Dermis microvascular lymphatic vessel endothelial cell (primary cell): ENCODE results near the gene C5orf58. TPM values are rescaled to one million over a fixed set of nuclear protein-coding genes. Genes with fewer than 3 reads are reported as not detected.
"Not testable (repeated sequence)": the region's sequence is repeated elsewhere in the genome, so short reads cannot be mapped to it uniquely, and the experiment has no call there.

ENCODE experiments used
- DNase-seq, 2 donors: peaks; one replicate each; pipeline versions ENCODE4 v3.0.0 to v3.0.0-alpha.2; 2010; ENCODE audit warnings: low read depth in 2 of 2
- total RNA-seq: library from RNA; depleted of rRNA; stranded (reverse); fragments of >200 nt; gene quantifications from 2 replicates; pipeline ENCODE4 v1.2.1, GENCODE V29; 2014

The C5orf58 gene
- total RNA-seq, 1 donor from 2014 or later, result not detected

DNA sequence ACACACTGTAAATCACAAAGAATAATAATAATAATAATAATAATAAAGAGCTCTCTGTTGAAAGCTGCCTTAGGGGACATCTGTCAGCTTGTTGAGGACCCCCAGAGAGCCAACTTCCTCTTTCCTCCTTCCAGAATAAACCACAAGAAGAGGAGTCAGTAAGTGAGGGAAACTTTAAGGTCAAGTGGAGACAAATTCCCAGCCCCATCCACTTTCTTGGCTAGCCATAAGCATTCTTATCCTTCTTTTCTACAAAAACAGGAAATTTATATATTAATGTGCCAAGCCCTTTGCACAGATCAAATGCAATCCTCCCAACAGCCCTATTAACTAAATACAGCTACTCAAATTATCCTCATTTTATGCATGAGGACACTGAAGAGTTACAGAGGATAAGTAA is 9.4 kb upstream of the C5orf58 start:
- peak in 1 of 2 donors; percentile 36 for DNase-seq

DNA sequence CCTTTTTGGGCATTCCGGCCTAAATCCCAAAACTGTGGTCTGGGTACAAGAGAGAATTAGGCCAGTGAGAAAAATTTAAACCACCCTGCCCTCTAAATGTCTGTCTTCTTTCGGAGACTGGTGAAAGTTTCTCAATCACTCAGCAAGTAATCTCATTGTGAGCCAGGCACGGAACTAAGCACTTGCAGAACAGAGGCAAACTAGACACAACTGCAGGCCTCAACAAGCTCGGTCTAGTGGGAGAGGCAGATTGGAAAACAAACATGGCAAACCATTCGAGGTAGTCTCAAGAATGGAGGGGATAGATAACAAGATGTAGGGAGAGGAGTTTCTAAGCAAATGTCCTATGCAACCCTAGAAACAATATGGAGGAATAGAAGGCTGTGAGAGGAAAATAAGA is 8.9 kb upstream of the C5orf58 start:
- no peak for DNase-seq

DNA sequence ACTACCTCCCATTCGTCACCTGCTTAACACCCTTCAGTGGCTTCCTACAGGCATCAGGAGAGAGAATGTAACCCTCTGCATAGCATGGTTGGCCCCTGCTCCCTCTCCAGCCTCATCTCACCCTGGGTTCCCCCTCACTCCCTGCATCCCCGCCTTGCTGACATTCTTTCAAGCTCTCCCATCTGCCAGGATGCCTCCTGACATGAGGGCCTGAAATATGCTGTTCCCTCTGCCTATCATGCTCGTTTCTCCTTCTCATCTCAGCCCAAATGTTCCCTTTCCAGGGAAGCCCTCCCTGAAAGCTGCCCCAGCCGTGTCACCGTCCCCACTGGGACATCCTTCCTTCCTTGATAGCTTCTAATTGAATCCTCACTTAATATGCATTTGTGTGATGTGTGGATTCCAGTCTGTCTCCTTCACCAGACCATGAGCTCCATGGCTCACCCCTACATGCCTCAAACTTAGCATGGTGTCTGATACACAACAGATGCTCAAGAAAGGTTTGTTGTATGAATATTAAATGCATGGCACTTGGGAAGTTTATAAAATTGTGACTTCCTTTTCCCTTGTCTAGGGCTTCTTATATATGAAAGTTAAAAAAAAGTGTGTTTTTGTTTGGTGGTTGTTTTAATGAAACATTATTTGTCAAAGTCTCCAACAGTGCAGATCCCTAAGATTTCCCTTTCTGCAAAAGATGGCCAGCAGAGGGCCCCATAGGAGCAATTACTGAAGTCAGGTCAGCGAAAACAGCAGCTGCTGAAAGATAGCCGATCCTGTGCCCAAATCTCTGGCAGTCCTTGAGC is 7.3 kb upstream of the C5orf58 start:
- DNase-seq, result peak; percentile 35 to 68

DNA sequence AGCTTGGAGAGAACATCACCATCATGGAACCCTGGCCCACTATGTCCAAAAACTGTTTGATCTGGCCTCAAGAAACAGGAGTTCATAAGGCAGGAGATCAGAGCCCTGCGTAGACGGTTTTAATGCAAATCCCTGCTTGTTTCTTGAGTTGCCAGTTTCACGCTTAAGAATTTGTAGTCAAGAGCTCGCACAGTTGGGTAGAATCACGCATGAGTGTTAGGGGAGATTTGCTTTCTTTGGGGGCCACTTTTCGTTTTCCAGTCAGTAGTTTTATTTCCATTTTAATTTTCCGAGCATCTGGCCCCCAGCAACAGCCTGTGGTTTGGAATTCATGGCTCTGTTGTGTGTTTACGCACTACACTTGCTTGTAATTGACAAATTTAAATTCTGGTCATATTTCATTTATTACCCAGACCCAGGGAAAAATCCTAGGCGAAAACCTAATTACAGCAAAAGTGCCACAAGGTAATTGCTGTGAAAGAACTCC is 6.6 kb upstream of the C5orf58 start:
- DNase-seq, result no peak

DNA sequence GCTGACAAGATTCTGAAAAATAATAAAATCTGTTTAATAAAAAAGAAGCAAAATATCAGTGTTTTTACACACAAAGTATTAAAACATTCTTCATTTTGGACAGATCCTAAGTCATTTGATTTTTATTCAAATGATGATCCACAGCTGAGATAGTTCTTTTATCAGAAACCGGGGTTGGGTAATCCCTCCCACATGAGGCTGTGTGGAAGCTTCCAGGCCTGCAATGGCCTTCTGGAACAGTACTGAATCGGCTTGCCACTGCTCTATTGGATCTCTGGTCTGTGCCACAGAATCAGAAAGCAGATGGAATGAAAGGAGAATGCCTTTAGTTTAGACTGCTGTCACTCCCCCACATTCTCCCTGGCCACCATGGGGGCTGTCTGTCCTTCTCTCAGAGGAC is 6.1 kb upstream of the C5orf58 start:
- DNase-seq, result no peak

DNA sequence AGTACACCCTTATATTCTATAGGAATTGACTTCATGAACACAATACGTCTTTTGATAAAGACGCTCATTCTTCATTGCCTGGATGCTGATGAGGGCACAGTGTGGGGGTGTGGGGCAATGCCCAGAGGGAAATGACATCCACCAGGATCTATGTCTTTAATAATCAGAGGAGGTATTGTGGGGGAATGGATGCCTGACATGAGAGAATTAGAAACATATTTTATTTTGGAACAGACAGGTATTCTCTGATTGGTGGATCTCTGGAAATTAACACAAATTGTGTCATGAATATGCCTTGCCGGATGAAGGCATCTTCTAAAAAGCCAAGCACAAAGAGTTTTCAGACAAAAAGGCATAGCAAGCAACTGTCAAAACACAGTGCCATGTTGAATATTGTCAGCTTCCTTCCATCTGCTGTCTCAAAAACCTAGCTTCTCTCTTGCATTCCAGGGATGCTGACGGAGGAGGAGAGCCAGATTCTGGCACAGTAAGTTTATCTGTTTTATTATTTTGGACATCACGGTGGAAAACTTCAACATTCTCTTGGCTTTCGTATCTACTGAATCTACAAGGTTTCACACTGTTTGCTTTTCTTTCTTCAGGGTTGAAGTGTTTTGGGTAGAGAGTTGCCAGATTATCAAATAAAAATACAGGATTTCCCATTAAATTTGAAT is 3.9 kb upstream of the C5orf58 start:
- no peak for DNase-seq

DNA sequence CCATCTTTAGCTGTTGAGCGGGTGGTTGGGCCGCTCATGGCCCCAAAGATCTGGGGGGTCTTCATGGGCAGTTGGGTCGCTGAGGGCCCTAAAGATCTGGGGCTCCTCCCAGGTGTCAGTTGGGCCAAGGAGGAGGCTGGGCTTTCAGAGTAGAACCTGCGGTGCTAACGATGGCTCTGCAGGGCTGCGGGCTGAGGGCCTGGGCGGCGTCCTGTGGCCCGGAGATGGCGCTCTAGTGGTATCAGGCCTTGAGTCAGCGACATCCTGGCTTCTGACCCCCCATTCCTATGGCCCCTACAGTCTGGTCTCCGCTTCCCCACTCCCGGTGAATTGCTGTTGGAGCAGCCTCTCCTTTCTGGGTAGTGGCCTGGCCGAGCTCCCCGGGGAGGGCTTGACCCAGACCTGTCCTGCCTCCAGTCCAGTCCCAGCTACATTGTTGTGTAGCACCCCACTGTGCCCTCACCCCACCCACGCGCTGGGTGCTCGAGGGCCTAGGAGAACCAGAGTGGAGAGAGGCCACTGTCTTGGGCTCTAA is 640 bp downstream of the C5orf58 start:
- DNase-seq, result no peak

DNA sequence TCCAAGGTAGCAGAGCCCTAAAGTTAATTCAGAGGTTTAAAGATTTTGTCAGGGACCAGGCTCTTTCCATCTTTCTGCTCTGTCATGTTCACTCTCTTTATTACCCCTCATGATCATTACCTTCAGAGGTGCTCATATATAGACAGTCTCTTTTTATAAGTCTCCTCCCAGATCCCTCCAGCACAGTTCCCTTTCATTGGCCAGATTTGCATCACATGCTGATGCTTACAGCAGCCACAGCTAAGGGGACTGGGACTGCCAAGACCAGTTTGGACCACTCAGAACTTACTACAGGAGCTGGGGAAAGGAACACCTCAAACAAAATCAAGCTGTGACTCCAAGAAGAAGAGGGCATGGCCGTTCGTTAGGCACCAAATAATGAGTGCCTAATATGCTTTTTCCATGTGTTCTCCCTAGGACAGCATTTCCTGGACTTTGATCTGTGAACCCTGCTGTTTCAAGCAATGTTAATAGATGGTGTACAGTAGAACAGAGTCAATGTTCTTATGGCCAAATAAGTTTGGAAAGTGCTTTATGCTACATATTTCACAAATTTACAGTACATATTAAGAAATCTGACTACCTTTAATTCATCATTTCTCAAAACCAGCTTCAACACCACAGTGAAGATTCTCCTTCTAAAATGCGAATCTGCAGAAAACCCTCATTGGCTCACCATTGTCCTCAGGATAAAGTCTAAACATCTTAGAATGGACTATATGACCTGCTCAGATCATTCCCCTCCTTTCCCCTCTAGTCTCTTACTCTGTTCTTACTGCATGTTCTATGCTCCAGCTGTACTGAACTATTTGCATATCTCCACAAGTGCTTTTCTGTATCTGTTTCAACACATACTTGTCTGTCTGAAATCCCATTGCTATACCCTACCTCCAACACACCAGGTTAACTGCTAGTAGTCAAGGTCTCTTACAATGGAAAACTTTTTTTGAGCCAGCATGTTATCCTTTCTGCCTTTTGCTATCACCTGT is 3.4 kb downstream of the C5orf58 start:
- DNase-seq, result no peak

DNA sequence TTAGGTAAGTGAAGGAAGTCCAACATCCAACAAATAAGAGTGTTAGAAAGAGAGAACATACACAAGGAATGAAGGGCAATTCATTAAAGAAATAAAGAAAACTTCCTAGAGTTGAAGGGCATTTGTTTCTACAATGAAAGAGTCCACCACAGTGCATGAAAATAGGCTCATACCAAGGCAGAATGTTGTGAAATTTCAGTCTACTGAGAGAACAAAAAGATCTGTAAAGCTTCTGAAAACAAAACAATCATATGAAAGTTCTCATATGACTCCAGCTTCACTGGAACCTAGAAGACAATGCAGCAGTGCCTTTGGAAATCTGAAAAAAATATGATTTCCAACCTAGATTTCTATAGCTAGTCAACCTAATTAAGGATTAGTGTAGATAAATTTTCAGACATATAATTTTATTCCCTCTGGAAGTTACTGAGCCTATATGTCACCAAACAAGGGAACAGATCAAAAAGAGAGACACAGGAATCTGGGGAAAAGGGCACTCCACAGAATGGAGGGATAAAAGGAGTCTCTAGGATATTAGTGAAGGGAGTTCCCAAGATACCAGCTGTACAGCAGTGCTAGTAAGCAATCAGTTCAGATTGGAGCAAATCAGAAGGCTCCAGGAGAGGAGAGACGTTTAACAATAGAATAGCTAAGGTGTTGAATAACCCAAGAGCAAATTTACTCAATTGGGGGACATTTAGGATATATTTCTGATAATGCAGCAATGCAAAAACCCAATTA is 5.8 kb downstream of the C5orf58 start:
- DNase-seq, result no peak

DNA sequence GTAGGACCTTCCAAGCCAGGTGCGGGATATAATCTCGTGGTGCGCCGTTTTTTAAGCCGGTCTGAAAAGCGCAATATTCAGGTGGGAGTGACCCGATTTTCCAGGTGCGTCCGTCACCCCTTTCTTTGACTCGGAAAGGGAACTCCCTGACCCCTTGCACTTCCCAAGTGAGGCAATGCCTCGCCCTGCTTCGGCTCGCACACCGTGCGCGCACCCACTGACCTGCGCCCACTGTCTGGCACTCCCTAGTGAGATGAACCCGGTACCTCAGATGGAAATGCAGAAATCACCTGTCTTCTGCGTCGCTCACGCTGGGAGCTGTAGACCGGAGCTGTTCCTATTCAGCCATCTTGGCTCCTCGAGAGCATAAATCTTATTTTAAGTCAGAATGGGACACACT is 12.7 kb downstream of the C5orf58 start:
- DNase-seq, result not testable (repeated sequence)

DNA sequence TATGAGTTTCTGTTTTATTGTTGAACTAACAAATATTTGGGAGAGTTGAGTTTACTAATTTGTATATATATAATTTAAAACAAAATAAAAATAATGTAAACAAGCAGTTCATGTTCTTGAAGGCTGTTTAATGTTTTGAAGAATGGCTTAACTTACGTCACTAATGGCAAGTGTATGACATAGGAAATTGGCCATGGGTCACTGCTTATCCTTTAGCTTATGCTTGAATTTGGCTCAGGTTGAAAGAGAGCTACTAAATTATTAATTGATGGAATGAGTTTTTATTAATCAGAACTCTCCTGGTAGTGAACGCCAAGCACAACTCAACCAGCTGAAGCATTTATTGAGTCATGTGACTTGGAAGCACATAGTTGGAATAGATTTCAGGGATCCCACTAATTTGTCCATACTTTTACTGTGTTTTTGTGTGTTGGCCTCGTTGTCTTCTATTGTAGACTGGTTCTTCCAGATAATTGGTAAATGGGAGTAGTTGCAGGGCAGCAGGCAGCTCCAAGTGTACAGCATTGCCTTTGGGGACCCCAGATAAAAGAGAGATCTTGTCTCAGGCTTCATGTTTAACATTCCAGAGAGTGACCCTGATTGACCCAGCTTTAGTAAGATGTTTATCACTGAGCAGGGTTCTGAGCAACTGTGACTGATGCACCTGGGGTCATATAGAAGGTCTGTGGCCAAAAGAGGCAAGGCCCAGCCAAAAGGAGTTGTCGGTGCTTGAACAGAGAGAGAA is 13.5 kb downstream of the C5orf58 start:
- no peak for DNase-seq

DNA sequence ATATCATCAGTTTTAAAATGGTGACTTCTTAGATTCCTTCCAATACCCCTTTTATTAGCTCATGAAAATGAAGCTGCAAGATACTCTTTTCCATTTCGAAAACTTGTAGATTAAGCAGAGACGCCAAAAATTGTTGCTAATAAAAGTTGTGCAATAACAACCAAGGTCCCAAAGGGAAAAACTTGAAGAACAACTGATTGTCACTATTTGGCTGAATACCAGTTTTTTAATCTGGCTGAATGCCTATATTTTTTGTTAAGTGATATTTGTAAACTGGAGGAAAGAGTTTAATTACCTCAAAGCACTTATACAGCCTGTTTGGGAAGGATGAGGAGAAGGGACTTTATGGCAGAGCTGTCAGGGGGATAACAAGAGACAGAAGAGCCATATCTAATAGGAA is 14.6 kb downstream of the C5orf58 start:
- DNase-seq, result no peak

DNA sequence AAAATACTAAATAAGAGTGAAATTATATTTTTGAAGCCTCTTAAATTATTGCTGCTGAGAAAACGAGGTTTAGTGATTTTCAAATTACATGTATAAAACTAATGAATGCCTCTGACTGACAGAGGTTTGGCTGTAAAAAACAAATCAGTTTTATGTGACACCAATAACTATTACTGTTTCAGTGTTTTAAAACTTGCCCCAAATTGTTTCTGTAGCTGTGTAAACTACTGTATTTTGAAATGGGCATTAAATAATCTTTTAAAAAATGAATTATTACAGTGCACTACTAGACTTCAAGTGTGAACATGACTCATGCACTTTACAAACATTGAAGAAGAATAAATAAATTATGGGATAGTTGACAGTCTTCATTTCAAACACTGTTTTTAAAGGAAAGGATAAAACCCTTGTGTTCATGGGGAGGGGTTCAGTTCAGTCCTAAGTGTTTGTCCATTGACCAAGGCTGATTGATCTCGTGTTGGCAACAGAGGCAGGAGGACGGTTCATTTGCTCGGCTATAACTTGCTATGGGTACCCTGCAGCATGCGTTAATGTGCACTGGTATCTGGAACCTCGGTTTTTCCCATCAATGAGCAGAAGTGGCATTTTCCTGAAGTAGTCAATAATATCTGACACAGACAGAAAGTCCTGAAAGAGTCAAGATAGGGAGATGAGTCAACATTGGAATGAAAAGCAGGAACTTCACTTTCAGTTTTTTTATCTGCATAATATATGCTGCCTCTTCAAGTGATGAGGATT is 15.6 kb downstream of the C5orf58 start:
- no peak for DNase-seq

DNA sequence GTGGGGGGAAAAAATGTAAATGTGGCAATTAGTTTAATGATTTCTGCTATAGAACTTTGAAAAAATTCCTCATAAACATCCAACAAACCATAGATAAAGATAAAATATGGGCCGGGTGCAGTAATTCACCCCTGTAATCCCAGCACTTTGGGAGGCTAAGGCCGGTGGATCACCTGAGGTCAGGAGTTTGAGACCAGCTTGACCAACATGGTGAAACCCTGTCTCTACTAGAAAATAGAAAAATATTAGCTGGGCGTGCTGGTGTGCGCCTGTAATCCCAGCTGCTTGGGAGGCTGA is 16.1 kb downstream of the C5orf58 start:
- not testable (repeated sequence) for DNase-seq

DNA sequence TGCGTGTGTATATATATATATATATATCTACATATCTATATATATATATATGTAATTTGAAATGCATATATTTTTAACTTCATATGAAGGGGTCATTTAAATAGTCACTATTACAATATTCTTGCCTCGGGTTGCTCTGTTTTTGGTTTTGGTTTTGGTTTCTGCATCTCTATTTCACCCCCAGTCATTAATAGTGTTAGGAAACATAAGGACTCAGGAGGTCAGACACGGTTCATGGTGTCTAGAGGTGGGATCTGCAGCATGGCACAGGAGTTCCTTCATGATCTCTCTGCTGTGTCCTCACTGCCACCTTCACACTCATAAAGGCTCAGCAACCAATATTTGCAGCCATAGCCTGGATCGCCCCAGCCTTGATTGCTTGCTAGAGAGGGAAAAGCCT is 16.6 kb downstream of the C5orf58 start:
- no peak for DNase-seq

DNA sequence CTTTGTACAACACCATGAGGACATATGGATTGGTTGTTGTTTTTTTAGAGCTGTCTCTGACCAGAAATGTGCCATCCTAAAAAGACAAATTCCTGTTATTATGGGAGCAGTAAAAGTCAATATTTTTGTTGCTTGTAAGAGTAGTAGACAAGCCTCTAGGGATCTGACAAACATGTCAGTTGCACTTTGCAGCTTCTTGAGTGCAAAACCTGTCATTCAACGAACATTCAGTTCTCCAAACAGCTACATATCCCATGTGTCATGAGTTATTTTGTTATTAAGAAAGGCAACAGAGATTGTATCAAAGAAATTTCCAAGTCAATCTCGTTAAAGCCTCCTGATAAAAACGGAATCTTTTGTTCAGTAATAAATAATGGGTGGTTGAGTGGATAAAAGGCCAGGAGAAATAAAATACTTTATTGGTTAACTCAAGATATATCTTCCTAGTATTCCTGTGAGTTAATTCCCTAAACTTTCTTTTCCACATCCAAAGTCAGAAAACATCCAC is 18.1 kb downstream of the C5orf58 start:
- no peak for DNase-seq

DNA sequence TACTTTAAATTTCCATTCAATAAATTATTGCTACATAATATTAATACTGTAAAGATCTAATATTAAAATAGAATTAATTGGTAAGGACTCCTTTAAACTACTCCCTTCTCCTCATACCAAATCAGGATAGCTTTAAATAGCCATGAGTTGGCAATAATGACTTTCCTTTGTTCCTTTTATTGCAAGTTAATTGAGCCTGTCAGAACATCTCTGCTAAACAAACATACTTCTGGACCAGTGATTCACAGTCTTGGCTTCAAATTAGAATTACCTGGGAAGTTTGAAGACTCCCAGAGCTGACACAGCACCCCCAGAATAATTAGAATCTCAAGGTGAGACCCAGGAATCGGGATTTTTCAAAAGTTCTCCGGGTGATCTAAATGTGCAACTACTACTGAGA is 18.7 kb downstream of the C5orf58 start:
- DNase-seq, result no peak

DNA sequence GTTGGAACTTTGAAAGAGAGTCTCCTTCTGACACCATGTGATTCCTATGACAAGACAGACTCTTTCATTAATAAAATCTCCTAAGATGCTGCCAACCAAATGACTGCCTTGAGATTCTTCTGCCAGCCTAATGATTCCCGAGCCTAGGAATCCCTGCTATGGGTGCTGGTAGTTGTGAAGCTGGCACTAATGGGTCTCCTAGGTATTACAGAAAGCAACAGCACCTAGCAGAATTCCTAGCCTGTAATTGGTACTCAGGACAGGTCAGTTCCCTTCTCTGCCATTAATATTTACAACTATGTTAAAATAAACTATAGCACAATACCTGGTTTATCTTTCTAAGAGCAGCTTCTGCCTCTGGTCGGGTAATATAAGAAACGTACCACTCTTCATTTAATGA is 19.3 kb downstream of the C5orf58 start:
- no peak for DNase-seq

DNA sequence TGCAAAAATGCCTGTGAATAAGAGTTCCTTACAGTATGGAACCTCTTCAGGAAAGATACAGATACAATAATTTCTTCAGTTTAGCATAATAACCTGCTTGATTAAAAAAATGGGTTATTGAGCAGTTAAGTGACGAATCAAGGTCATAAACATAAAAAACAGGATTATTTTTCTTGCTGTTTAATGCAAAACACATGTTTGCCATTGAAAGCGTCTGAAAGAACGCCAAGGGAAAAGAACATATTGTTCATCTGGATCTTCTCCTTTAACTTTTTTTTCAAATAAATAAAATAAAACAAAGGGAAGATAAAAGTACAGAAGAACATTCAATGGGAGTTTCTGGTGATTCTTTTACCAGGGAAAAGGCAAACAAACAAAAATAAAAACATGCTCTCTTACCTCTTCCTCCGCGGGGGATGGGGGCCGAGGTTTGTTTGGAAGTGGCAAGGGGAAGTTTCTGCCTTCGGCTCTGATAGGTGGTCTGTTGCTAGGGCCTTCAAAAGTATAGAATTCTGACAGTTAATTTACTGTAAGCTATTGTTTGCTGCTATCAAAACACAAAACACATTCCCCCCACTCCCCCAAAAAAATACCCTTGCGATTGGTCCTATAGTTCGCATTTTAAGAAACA is 20.1 kb downstream of the C5orf58 start:
- no peak for DNase-seq
